Astrocyte of the cerebellum (primary cell): ENCODE results near the gene CIP2A.
A peak's percentile ranks its signal among the peaks of the same experiment; 100 is the strongest.

ENCODE experiments used
- DNase-seq: peaks from one replicate; pipeline ENCODE4 v3.0.0-alpha.2; 2011; ENCODE audit warnings: low read depth
- H3K4me3 ChIP-seq: 2 replicates; pipeline ENCODE4 v1.5.1; 2011; ENCODE audit warnings: mild to moderate bottlenecking, low read depth, low read length, moderate library complexity
- CTCF ChIP-seq: IDR thresholded peaks from 2 replicates; pipeline ENCODE4 v1.5.1; 2012; ENCODE audit warnings: low read length, low read depth, moderate library complexity, mild to moderate bottlenecking; ENCODE audit errors: missing control alignments
- in situ Hi-C: cut with HindIII; loops from 2 replicates; pipeline ENCODE4 v1.10.0; 2017; ENCODE audit warnings: low sequenced_read_pairs

Gene CIP2A

DNA sequence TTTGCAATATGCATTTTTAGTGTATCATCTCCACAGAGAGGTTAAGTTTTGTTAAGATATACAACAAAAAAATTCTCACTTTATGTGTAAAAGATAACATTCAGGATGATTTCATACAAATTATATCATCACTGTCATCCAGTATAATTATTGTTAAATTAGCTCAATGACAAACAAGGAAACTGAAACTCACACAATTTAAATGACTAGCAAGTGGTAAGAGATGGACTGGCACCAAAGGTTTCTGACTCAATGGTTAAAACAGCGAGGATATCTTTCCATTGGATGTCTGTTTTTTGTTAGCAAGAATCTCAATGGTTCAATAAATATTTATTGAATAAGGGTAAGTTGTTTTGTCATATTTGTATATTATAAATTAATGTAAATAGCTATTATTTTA is 22.6 kb downstream of the CIP2A start:
- no peak for TF ChIP-seq CTCF
- no peak overlapping the region for H3K4me3 ChIP-seq
- in situ Hi-C loops: no loop called here
- no peak for DNase-seq

DNA sequence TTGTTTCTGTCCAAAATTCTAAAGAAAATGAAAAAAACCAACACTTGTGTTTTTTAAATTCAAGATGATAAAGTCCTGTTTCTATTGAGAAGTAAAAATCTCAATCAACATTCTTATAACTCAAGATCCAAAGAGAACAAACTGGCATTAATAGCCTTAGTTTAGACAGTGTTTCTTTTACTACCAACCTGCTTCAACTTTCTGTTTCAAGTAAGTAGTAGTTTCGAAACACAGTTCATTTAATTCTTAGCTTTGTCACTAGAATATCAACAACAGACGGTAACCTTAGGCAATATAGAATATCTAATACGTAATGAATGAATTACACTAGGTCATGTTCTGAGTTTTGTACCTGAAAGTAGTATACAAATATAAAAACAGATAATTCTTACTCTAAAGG is 23.7 kb downstream of the CIP2A start:
- in situ Hi-C loops: no loop called here
- H3K4me3 ChIP-seq: no peak overlapping the region
- TF ChIP-seq CTCF: no peak
- DNase-seq: no peak

DNA sequence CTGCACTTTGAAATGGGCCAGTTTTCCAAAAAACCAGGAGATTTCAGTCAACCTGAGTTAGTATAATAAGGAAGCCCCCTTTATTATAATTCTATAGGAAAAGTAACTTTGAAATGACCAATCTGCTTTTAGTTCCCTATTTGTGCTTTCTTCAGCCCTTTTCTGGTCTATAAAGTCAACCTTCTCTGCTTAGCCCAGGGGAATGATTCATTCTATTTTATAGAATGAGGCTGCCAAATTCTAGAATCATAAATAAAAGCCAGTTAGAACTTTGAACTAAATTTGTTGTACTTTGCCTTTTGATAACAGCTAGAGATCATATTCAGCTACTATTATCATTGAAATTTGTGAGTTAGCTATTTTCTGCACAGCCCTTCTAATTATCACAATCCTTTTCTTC is 24.7 kb downstream of the CIP2A start:
- no peak overlapping the region for H3K4me3 ChIP-seq
- in situ Hi-C loops: no loop called here
- no peak for DNase-seq
- no peak for TF ChIP-seq CTCF

GRCh38 chr3:108562565-108562964 is 26.7 kb downstream of the CIP2A start:
- in situ Hi-C loops: no loop called here
- no peak for DNase-seq
- no peak overlapping the region for H3K4me3 ChIP-seq
- no peak for TF ChIP-seq CTCF

- no peak overlapping the region for H3K4me3 ChIP-seq
- in situ Hi-C loops: no loop called here
- DNase-seq: no peak
- no peak for TF ChIP-seq CTCF
Observed at GRCh38 chr3:108555966-108556581, 33.2 kb downstream of the CIP2A start.

GRCh38 chr3:108554913-108555571 is 34.2 kb downstream of the CIP2A start:
- DNase-seq: peak; percentile 4
- in situ Hi-C loops: no loop called here
- no peak overlapping the region for H3K4me3 ChIP-seq

More at GRCh38 chr3:108554913-108555571, 34.2 kb downstream of the CIP2A start:
- no peak for TF ChIP-seq CTCF
